Activated effector memory CD4-positive, alpha-beta T cell treated with anti-CD3 and anti-CD28 coated beads, Interleukin-2, amount 50 U/mL, for 16 hours (primary cell): Measurements from ENCODE around the gene NPB.
A peak's percentile ranks its signal among the peaks of the same experiment; 100 is the strongest.

ENCODE experiments used
- DNase-seq: peaks from one replicate; pipeline ENCODE4 v3.0.0-alpha.2; 2020

The NPB gene

DNA sequence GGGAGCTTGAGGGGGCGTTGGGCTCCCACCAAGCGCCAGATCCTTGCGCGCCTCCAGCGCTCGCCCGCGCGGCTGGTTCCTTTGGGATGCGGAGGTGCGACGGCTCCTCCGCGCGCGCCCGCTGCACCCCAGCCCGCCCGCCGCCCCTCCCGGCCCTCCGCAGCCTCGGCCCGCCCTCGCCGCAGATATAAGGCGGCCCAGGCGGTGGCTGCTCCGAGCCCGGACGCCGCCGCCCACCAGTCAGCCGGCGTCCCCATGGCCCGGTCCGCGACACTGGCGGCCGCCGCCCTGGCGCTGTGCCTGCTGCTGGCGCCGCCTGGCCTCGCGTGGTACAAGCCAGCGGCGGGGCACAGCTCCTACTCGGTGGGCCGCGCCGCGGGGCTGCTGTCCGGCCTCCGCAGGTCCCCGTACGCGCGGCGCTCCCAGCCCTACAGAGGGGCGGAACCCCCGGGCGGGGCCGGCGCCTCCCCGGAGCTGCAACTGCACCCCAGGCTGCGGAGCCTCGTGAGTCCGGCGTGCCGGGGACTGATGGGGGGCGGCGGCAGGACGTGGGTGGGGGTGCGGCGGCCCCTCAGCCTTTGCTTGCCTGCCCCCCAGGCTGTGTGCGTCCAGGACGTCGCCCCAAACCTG, at the start of gene NPB:
Gene NPB (plus strand): TSS at position 216 of the 630 bp plus-strand sequence. CDS start 40 bp downstream, at position 256.
- no peak for DNase-seq

DNA sequence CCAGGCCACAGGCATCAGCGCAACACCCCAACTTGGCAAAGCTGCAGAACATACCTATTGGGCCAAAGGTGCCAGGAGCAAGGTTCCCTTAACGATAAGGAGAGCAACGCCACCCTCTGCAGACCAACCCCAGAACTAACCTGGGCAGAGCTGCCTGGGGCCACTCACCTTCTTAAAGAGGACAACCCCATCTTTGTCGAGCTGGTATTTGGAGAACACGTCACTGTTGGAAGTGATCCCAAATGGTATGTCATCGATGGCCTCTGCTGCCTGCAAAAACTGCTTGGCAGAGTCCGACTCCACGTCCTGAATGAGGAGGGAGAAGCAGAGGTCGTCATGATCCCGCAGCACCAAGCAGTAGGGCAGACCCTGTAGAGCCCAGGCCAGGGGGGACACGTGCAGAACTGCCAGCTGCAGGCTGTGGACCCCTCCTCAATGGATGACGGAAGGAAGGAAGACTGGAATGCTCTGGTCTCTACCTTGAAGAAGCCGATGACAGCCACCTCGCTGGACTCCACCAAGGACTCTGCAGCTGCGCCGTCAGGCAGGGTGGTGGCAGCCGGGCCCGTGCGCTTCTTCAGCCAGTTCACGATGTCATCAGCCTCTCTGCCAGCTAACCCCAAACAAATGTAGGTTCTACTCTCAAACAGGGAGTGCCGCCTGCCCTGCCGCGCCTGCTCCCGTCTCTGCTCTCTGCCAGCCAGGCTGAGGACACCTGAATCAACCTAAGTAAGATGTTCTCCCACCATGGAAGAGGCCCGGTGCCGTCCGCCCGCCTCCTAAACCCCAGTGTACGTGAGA, 46.9 kb upstream of the NPB start:
- no peak for DNase-seq

DNA sequence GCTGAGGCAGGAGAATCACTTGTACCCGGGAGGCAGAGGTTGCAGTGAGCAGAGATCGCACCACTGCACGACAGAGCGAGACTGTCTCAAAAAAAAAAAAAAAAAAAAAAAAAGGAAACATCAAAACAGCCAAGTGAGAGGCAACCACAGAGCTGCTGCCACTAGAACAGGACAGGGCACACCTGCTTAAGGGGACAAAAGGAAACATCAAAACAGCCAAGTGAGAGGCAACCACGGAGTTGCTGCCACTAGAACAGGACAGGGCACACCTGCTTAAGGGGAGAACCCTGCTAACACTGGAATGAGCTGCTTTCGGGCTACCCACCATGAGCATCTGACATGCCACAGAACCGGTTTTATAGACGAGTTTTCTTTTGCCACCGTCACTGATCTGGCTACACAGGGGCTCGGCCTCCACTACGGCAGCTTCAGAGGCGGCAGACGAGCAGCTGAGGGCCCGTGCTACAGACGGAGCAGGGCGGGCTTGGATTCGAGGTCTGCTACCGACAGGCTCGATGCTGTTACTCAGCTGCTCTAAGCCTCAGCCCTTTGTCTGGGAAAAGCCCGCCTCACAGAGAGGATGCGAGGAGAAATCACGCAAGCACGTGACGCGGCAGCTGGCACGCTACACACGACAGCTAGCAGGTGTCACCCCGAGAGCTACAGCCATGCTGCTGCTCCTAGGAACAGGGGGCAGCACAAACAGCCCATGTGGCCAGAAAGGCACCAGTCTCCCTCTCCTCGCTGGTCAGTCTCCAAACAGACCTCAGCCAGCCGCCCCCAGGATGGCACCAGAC, 43.7 kb upstream of the NPB start:
- DNase-seq: no peak

DNA sequence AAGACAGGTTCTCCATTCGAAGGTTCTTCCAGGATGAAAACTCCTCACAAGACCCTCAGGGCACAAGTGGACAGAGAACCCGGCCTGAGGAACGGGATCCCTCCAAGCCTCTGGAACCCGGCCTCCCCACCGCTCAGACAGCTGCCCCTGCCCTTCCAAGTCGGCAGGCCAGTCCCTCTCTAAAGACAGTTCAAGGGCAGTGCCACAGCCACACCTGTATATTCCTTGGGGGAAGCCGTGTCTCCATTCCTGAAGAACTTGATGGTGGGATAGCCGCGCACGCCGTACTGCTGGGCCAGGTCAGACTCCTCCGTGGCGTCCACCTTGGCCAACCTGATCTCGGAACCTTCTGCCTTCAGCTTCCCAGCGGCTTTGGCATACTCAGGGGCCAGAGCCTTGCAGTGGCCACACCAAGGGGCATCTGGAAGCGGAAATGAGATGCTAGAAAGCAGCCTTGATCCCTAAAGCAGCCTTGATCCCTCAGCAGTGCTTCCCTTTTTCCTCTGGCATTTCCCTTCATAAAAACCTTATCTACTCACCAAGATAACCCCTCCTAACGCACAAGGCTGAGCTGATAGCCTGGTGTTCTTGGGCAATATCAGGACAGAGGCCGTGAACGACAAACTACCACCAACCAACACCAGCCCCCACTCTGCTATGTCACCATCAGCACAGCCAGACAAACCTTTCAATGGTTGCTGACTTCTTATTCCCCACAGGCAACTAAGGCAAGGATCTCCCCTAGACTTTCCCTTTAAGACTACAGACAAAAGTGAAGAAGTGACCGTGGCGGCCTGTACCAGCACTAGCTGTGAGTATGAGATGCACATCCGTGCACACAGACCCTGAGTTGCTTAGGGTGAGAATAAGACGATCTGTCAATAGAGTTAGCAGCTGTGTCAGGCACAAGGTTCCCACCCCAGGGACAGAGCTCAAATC, 42.8 kb upstream of the NPB start:
- DNase-seq: no peak

DNA sequence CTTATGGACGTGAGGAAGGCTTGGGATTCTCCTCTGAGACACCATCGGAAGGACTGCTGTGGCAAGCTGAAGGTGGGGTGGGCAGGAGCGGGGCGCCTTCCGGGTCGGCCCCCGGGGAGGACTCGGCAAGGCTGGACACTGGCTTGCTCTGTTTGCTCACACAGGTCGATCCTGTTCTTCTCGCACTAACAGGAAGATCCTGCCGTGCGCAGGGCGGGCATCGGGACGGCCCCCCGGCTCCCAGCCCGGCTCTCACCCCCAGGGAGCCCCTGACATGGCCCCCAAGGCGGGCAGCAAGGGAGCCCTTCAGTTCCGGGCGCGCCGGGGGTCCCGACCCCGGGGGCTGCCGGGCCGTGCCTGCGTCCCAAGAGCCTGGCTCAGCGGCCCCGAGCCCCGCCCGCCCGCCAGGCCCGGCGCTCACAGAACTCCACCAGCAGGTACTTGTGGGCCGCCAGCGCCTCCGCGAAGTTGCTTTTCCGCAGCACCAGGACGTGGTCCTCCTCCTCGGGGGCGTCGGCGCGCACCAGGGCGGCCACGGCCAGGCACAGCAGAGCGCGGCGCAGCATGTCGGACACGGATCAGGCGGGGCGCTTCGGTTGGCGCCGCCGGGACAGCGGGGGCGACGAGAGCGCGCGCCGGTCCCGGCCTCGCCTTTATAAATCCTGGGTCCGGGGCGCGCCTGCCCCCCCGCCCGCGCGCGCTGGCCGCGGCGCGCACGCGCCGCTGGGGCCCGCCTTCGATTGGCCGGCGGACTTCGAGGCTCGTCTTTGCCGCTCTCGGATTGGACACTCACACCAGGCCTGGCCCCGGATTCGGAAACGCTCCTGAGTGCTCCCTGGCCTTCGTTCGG, 41.9 kb upstream of the NPB start, which contains the start of gene P4HB:
Gene P4HB (minus strand): TSS at position 630 of the 850 bp plus-strand sequence. CDS start 64 bp downstream, at position 566.
- DNase-seq: no peak

DNA sequence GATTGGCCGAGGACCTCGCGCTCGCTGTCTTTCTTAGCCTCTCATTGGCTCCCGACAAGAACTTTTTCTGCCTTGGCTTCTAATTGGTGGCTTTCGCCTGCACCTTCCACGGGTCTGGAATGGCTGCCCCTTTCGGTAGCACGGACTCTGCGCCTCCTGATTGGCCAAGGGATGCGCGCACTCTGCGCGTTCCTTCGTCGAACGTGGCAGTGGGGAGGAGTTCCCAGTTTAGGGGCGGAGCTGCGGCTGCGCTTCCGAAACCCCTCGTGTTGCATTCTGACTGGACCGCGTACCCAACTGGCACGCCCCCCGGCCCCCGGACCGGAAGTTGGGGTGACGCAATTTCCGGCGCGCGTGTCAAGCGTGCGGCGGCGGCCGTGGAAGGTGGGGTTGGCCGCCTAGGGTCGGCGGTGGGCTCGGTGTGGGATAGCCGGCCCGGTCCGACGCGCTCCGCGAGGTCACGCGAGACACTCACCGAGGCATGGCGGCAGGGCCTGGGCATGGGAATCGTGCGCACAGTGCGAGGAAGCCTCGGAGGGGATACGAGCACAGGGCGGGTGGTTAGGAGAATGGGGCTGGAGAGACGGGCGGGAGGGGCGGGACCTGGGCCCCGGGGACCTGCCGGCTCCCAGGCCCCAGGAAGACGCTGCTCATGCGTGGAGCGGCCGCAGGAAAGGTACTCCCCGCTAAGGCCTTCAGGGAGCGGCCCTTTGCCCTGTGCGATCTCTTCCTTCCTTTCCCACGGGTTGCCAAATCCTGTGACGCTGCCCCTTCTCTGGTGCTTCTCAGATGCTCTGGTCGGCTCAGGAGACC, 41.1 kb upstream of the NPB start:
- peak; percentile 100 for DNase-seq

DNA sequence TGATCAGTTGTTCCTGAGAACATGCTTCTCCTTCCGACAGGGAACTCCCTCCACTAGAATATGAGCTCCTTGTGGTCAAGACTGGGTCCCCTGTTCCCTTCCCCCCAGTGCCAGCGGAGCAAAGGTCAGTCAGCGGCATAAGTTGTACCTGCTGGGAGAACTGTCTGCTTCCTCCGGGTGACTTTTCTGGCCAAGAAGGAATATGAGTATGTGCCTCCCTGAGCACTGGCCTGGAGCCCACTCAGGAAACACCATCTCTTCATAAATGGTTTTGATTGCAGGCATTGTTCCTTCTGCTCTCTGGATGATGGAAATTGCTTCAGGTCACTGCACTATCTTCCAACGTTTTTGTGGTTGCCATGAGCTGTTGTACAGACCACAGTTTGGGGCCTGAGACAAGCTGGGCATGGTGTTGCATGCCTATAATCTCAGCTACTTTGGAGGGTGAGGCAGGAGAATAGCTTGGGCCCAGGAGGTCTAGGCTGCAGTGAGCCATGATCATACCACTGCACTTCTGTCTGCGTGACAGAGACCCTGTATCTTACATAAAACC, 38.8 kb upstream of the NPB start:
- no peak for DNase-seq

DNA sequence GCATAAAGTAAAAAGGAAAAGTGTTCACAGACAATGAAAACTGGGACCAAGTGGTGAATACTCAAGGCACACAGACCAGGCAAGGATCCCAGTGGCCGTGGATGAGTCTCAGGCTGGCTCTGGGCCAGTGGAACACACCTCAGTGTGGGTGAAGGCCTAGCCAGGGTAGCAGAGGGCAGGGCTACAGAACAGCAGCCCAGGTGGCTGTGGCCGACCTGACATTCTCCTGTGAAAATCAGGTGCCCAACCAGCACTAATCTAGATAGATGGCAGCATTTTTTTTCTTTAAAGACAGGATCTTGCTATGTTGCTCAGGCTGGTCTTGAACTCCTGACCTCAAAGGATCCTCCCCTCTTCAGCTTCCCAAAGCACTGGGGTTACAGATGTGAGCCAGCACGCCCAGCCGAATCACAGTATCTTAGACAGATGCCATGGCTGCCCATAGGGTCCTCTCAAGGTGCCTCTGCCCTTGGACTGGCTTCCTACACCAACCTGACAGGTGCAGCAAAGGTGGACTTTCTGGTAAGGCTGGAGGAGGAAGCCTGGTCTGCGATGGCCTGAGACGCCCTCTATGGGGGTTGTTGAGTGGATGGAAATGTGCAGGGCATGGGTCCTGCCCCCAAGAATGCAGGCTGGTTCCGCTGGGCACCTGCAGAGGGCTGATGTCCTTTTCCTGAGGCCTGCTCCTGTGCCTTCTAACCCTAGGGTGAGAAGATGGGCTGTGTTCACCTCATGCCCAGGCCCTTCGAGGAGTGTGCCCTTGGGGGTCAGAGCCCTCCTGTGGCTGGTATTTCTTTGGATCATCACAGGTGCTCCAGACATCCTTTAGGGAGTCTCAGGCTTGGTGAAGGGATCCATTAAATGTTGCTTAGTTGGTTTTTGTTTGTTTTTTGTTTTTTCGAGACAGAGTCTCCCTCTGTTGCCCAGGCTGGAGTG, 37.9 kb upstream of the NPB start:
- no peak for DNase-seq

DNA sequence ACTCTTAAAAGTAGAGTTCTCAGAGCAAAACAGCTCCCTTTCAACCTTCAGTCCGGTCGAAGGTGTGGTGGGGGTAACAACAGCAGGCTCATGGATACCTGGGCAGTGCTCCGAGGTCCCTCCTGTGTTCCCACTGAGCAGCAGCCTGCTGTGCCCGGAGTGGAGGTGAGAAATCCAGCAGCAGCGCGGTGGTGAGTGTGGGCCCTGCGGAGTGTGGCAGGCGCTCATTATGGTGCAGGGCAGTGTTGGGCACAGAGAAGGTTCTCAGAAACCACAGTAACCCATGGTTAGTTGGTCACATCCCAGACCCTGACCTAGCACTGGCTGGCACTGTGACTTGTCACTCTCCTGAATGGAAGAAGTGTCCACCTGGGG, 36.7 kb upstream of the NPB start:
- DNase-seq: no peak

DNA sequence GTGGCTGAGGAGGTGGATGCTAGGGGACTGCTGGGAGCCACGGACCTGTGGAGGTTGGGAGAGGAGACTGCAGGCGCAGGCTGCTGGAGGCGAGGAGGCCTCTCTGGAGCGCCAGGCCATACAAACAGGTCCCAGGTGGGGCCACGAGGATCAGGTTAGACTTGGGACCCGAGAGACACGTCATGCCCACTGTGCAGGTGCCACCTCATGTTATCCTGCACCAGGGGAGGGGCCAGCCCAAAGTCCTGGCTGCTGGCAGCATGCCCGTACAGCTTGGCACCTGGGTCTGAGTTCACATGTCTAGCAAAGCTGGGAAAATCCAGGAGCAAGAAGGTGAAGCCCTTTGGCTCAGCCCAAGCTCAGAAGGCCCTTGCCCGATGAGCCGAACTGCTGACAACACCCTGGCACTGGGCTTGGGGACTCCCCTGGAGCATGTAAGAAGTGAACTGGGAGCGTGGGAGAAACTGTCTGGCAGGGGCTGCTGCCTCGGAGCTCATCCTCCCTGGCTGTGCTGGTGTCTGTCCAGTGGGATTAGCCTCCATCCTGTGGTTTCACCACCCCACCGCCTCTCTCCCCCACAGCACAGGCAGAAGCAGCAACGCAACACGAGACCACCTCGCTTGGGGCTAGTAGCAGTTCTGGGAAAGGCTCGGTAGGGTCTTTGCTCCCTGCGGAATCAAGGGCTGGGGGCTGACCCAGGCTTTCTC, 36.2 kb upstream of the NPB start:
- DNase-seq: no peak

DNA sequence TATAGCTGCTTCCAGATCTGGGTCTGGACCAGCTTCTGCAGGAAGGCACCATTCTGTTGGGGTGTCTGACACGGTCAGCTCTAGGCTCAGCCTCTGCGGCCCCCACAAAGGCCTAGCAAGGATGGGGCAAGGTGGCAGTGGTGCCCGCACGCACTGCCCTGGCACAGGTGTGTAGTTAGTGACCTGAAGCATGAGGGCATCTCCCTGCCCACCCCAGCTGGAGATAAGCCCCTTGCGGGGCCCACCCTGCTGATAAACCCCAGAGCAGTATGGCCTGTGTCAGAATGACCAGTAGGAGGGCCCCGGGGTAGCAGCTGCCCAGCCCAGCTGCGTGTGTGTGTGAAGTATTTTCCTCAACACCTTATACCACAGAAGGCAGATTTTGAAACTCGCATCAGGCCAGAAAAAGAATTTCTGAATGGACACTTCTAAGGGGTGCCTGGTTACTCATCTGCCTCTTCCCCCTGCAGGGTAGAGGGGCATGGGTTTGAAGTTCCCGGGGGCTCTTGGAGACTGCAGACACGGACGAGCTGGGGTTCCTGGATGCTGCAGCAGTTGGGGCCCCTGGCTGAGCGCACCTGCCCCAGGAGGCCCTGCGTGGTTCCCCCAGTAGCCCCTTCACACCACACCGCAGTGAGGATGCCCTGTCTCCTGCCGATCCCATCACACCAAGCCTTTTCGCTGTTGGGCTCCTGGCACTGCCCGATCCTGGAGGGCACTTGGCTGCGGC, 35.4 kb upstream of the NPB start:
- DNase-seq: no peak

DNA sequence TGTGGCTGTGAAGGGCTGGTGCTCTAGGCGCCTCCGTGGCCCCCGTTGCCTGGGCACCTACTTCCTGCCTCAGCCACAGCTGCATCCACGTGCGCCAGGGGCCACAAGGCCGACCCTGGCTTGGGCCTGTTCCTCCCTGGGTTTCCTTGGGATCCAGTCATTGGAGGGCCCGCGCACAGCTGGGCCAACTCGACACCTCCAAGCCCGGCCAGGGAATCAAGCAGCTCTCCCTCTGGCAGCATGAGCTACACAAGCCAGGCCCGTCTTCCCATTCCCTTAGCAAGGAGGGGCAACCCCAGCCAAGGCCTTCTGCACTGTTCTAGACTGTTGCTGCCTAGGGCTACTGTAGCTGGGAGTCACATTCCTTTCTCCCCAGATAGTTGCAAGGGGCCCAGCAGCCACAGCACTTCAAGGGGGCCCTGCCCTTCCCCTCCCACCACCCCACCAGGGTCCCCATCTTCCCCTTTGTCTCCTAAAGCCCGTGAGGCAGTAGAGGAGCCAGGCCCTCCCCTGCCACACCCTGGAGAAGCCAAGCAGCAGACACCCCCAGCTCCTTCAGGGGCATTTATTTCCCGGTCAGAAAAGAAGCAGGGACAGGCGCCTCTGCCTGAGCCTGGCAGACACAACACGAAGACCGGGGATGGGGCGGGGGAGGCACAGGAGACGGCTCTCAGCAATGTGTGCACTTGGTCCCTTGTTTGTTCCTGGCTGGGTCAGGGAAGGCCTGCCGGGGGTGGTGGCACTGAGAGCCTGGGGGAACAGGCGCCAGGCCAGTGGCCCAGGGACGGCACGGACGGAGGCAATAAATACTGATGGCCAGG, 34.7 kb upstream of the NPB start:
- peak; percentile 64 for DNase-seq

DNA sequence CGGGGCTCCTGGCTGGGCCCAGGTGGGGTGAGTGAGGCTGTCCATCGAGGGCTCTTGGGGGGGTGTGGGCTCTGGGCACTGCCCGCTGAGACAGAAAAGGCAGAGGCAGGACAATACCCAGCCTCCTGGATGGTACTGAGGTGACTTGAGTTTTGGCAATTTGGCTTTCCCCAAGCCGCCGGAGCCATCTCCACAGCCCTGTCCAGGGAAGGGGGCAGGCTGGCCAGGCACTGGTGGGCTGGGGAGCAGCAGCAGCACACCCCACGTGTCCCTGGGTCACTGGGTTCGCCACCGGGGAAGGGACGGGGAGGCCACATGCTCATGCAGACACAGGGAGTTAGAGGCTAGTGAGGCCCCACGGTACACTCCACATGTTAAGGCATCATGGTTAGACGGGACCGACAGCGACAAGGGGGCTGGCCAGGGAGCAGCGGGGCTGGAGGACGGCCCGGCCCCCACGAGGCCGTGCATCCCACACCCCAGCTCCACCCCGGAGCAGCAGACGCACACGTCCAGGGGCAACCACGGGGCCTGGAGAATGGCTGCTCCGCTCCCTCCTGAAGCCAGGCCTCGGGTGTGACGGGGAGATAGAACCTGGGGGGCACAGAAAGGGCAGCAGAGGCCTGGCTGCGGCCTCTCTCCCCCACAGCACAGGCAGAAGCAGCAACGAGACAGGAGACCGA, 33.9 kb upstream of the NPB start:
- no peak for DNase-seq

DNA sequence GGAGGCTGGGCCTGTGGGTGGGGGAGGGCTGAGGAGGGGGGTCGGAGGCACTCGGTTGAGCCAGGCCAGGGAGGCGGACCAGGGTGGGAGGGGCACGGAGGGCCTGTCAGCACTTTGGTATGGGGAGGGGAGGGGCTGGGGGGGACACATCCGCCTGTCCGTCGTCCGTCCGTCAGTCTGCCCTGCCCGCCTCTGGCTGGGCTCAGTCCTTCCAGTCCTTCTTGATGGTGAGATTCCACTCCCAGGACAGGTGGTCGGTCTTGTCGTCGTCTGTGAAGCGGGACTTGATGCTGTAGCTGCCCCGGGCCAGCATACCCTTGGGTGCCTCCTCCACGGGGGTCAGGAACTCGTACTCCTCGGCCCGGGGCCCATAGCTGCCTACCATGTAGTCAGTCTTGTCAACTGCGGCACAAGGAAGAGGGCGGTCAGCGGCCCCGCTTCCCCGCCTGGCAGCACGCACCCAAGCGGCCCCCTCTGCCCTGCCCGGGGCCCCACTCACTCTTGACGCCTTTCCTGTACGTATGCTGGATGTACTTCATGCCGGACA, 33.3 kb upstream of the NPB start:
- no peak for DNase-seq

DNA sequence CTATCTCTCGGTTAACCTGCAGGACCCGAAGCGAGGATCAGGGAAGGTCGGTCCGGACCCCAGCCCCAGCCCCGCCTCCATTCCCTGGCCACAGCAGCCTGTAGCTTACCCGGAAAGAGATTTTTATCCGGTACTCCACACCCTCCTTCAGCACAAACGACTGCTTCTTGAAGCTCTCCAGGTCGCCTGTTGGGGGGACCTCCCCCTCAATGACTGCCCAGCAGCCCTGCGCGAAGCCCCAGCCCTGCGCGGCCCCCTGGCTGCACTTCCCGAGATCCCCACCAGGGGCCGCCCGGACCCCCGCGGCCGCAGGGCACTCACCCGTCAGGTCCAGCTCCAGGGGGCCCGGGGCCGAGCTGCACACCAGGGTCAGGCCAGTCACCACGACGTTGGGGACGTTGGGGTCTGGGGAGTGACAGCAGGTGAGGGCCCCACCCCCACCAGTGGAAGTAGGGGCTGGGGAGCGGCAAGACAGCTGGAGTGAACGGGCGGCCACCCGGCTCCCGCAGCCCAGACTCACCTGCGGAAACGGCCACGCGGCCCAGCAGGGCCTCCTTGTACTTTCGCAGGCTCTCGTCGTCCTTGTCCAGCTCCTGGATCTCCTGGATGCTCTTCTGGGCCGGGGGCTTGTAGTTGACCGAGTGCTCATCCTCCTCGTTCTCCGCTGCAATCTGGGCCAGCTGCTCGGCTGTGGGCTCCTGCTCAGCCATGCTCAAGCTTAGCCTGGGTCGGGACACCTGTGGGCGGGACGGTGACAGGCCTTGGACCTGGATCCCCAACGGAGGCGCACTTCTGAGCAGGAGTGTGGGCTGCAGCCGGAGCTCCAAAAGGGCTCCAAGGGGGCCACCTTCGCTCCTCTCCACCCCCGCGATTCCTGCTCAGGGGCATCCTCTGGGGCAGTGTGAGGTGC, 32.6 kb upstream of the NPB start:
- DNase-seq: peak; percentile 76
